ENCODE measurements around the gene CDK18.

The CDK18 gene

DNA sequence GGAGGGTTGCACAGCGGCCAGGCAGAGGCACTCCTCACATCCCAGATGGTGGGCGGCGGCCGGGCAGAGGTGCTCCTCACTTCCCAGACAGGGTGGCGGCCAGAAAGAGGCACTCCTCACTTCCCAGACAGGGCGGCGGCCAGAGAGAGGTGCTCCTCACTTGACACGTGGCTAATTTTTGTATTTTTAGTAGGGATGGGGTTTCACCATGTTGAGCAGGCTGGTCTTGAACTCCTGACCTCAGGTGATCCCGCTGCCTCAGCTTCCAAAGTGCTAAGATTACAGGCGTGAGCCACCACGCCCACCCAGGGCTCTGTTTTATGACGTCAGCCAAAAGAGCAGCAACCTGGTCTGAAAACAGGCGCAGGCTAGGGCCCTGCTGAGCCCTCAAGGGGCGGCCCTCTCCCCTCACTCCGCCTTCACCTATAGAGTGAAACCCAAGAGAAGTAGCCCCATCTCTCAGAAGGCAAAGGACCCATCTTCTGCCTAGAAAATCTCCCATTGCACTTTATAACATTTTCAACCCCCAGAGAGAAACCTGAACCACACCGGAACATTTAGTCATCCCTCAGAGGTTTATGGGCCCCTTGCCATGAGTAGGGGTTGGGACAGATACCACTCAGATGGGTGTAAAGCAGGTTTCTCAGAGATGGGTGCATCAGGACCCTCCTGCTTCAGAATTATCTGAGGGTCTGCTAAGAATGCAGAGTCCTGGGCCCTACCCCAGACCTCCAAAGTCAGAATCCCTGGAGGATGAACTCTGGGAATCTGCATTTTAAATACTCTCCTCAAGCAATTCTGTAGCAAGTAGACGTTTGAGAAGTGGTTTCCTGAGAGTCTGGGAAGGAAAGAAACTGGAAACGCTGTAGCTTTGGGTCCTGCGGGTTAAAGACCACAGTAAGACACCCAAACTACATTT lies 40.8 kb downstream of the CDK18 start:
- TF ChIP-seq, protein P1, sequence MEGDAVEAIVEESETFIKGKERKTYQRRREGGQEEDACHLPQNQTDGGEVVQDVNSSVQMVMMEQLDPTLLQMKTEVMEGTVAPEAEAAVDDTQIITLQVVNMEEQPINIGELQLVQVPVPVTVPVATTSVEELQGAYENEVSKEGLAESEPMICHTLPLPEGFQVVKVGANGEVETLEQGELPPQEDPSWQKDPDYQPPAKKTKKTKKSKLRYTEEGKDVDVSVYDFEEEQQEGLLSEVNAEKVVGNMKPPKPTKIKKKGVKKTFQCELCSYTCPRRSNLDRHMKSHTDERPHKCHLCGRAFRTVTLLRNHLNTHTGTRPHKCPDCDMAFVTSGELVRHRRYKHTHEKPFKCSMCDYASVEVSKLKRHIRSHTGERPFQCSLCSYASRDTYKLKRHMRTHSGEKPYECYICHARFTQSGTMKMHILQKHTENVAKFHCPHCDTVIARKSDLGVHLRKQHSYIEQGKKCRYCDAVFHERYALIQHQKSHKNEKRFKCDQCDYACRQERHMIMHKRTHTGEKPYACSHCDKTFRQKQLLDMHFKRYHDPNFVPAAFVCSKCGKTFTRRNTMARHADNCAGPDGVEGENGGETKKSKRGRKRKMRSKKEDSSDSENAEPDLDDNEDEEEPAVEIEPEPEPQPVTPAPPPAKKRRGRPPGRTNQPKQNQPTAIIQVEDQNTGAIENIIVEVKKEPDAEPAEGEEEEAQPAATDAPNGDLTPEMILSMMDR (IDR thresholded peaks at IDR 0.05; ENCODE audit: control insufficient read depth, insufficient read depth, low read depth, low read length, missing control alignments) = no peak
- H3K4me3 ChIP-seq (ENCODE audit: control insufficient read depth, low read depth, low read length) = no peak overlapping the region
- DNase-seq (ENCODE audit: low read depth) = no peak

GRCh38 chr1:205545991-205546390 lies 41.5 kb downstream of the CDK18 start:
- H3K4me3 ChIP-seq (ENCODE audit: control insufficient read depth, low read depth, low read length) = no peak overlapping the region
- TF ChIP-seq, protein P1 (IDR thresholded peaks at IDR 0.05; ENCODE audit: control insufficient read depth, insufficient read depth, low read depth, low read length, missing control alignments) = no peak
- DNase-seq (ENCODE audit: low read depth) = no peak

GRCh38 chr1:205546541-205546940 lies 42.1 kb downstream of the CDK18 start:
- DNase-seq (ENCODE audit: low read depth) = no peak
- TF ChIP-seq, protein P1 (IDR thresholded peaks at IDR 0.05; ENCODE audit: control insufficient read depth, insufficient read depth, low read depth, low read length, missing control alignments) = no peak
- no peak overlapping the region for H3K4me3 ChIP-seq (ENCODE audit: control insufficient read depth, low read depth, low read length)

DNA sequence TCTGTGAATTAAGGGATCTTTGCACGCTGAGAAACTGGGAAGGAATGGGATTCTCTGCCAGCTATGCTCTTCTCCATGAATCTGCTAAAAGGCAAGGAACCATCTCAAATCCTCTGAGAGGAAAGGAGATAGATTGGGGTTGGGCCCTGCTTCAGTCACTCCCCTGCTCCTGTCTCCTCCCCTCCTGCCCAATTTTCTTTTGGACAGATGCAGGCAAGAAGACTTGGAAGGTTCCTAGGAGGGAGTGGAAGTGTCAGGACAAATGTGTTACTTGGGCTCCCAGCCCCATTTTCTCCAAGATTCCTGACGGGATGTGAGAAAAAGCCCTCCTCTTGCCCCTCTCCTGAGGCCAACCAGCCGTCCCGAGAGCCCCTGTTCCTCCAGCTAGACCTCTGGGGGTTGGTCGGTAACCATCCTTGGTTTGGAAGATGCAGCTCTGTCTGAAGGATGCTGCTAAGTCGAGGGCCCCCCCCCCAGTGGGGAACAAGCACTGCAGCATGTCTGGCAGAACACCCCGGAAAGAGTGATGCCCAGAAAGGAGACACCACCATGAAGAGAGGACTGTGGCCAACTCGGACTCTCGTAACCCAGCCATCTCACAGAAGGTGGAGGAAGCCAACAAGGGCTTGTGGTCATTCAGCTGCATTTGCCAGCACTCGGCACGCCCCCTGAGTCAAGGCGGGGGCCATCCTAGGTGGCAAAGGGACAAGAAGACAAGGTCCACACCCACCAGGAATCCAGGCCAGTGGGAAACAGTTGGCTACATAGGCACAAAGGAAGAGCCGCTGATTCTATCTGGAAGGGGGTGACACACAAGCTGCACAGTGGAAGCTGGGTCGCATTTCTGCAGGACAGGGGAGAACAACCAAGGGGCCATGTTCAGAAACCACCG lies 43.7 kb downstream of the CDK18 start:
- TF ChIP-seq, protein P1 (IDR thresholded peaks at IDR 0.05; ENCODE audit: control insufficient read depth, insufficient read depth, low read depth, low read length, missing control alignments) = no peak
- DNase-seq (ENCODE audit: low read depth) = no peak

DNA sequence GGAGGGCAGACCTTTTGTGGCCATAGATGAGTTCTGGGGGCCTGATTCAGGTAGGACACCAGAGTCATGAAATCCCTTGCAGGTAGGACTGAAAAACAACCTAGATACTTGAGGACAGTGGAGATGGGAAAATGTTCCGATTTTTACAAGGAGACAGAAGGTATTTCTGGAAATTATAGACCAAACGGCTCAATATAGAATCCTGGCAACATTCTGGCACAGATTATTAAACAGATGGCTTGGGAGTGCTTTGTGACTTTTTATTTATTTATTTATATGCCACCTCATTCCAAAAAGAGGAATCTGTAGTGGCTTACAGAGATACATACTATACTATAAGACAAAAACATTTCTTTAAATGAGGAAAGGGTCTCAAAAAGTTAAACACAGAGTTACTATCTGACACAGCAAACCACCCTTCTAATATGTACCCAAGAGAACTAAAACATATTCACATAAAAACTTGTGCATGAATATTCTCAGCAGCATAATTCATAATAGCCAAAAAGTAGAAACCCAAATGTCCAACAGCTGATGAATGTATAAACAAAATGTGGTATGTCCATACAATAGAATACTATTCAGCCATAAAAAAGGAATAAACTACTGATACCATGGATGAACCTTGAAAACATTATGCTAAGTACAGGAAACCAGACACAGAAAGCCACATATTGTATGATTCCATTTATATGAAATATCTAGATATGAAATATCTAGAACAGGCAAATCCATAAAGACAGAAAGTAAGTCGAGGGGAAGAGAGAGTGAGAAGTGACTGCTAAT lies 49.8 kb downstream of the CDK18 start:
- H3K4me3 ChIP-seq (ENCODE audit: control insufficient read depth, low read depth, low read length) = no peak overlapping the region
- TF ChIP-seq, protein P1 (IDR thresholded peaks at IDR 0.05; ENCODE audit: control insufficient read depth, insufficient read depth, low read depth, low read length, missing control alignments) = no peak
- DNase-seq (ENCODE audit: low read depth) = no peak

More for the DNA sequence above, 43.7 kb downstream of the CDK18 start:
- H3K4me3 ChIP-seq (ENCODE audit: control insufficient read depth, low read depth, low read length) = no peak overlapping the region
